HEK293 (cell line): ENCODE measurements around the gene GTF3C5.

Source experiments
- CTCF ChIA-PET: fragments of 350-600 bp; formaldehyde crosslinking; extraction: SDS; loops from one replicate; lab custom pipeline; 2021; ENCODE audit warnings: antibody characterized with exemption; lab: Yijun Ruan, JAX
- POLR2A ChIA-PET: fragments of 300-600 bp; formaldehyde crosslinking; extraction: SDS; loops from one replicate; lab custom pipeline; 2020; ENCODE audit warnings: antibody characterized with exemption, inconsistent platforms; lab: Yijun Ruan, JAX
- H3K27ac ChIP-seq: fragments of 200-500 bp; sonication (Bioruptor generic); 2 replicates; pipeline ENCODE4 v1.5.1; 2014; ENCODE audit warnings: low read depth, low read length, control low read depth, inconsistent platforms; ENCODE audit errors: extremely low read depth
- H3K36me3 ChIP-seq, 2 experiments: fragments of 200-500 bp in 1 of 2; sonication (Bioruptor generic) in 1 of 2; 1 replicate in 1 of 2; 2 replicates in 1 of 2; pipeline ENCODE4 v1.5.1; 2014 to 2017; ENCODE audit warnings: inconsistent platforms in 2 of 2, low read length in 2 of 2; ENCODE audit not compliant: control insufficient read depth in 2 of 2, insufficient read depth in 1 of 2
- H3K4me1 ChIP-seq: fragments of 200-500 bp; sonication (Bioruptor generic); 2 replicates; pipeline ENCODE4 v1.5.1; 2014; ENCODE audit warnings: mild to moderate bottlenecking, low read length, inconsistent platforms; ENCODE audit not compliant: control insufficient read depth, insufficient read depth
- H3K4me3 ChIP-seq: 2 replicates; pipeline ENCODE4 v1.5.1; 2011; ENCODE audit warnings: low read depth, mild to moderate bottlenecking, control low read depth, low read length, moderate library complexity
- H3K9me3 ChIP-seq: fragments of 200-500 bp; sonication (Bioruptor generic); 2 replicates; pipeline ENCODE4 v1.5.1; 2014; ENCODE audit warnings: low read depth, low read length, inconsistent platforms; ENCODE audit not compliant: control insufficient read depth, insufficient read depth
- EGR2 ChIP-seq: fragments of 450-650 bp; formaldehyde crosslinking; IDR thresholded peaks from 2 replicates; pipeline ENCODE4 v1.5.1; 2016; ENCODE audit warnings: low read depth, missing biosample characterization, missing genetic modification characterization
- FEZF1 ChIP-seq: fragments of 450-650 bp; formaldehyde crosslinking; IDR thresholded peaks from 2 replicates; pipeline ENCODE4 v1.5.1; 2016; ENCODE audit warnings: missing biosample characterization, missing genetic modification characterization
- GFI1B ChIP-seq: fragments of 450-650 bp; formaldehyde crosslinking; IDR thresholded peaks from 2 replicates; pipeline ENCODE4 v1.5.1; 2016; ENCODE audit warnings: missing biosample characterization, missing genetic modification characterization
- KLF10 ChIP-seq: fragments of 450-650 bp; IDR thresholded peaks from 2 replicates; pipeline ENCODE4 v1.5.1; 2018; ENCODE audit warnings: missing biosample characterization, mild to moderate bottlenecking, missing genetic modification characterization
- SP2 ChIP-seq: fragments of 450-650 bp; formaldehyde crosslinking; IDR thresholded peaks from 2 replicates; pipeline ENCODE4 v1.5.1; 2016; ENCODE audit warnings: missing biosample characterization, missing genetic modification characterization
- ZBTB8A ChIP-seq: fragments of 450-650 bp; formaldehyde crosslinking; IDR thresholded peaks from 2 replicates; pipeline ENCODE4 v1.5.1; 2016; ENCODE audit warnings: missing biosample characterization, missing genetic modification characterization
- ZIC2 ChIP-seq: fragments of 450-650 bp; formaldehyde crosslinking; IDR thresholded peaks from 2 replicates; pipeline ENCODE4 v1.5.1; 2016; ENCODE audit warnings: missing biosample characterization, missing genetic modification characterization
- ZNF302 ChIP-seq: fragments of 450-650 bp; formaldehyde crosslinking; IDR thresholded peaks from 2 replicates; pipeline ENCODE4 v1.5.1; 2016; ENCODE audit warnings: missing biosample characterization, missing genetic modification characterization, low read depth
- ZNF350 ChIP-seq: fragments of 450-650 bp; formaldehyde crosslinking; IDR thresholded peaks from 2 replicates; pipeline ENCODE4 v1.5.0; 2017; ENCODE audit warnings: missing biosample characterization, mild to moderate bottlenecking, missing genetic modification characterization
- ZNF501 ChIP-seq: fragments of 450-650 bp; formaldehyde crosslinking; IDR thresholded peaks from 2 replicates; pipeline ENCODE4 v1.5.1; 2016; ENCODE audit warnings: missing biosample characterization, missing genetic modification characterization
- ZNF530 ChIP-seq: fragments of 450-650 bp; formaldehyde crosslinking; IDR thresholded peaks from 2 replicates; pipeline ENCODE4 v1.5.1; 2016; ENCODE audit warnings: low read depth, missing biosample characterization, missing genetic modification characterization
- ZNF768 ChIP-seq: fragments of 450-650 bp; formaldehyde crosslinking; IDR thresholded peaks from 2 replicates; pipeline ENCODE4 v1.5.1; 2018; ENCODE audit warnings: missing biosample characterization, mild to moderate bottlenecking, missing genetic modification characterization
- ZNF837 ChIP-seq: fragments of 450-650 bp; formaldehyde crosslinking; IDR thresholded peaks from 2 replicates; pipeline ENCODE4 v1.5.1; 2016; ENCODE audit warnings: missing biosample characterization, missing genetic modification characterization
- ZSCAN30 ChIP-seq: fragments of 450-650 bp; IDR thresholded peaks from 2 replicates; pipeline ENCODE4 v1.5.1; 2018; ENCODE audit warnings: missing biosample characterization, mild to moderate bottlenecking, missing genetic modification characterization, moderate library complexity
- TF ChIP-seq, protein P1 (sequence below): fragments of 450-650 bp; formaldehyde crosslinking; IDR thresholded peaks from 2 replicates; pipeline ENCODE4 v1.5.1; 2016; ENCODE audit warnings: missing biosample characterization, missing genetic modification characterization
- TF ChIP-seq, protein P2 (sequence below): fragments of 450-650 bp; formaldehyde crosslinking; IDR thresholded peaks from 2 replicates; pipeline ENCODE4 v1.5.1; 2016; ENCODE audit warnings: missing biosample characterization, missing genetic modification characterization
- TF ChIP-seq, protein P3 (sequence below): fragments of 450-650 bp; formaldehyde crosslinking; IDR thresholded peaks from 2 replicates; pipeline ENCODE4 v1.5.1; 2016; ENCODE audit warnings: missing biosample characterization, missing genetic modification characterization
- TF ChIP-seq, protein P4 (sequence below): fragments of 450-650 bp; formaldehyde crosslinking; conservative IDR thresholded peaks from 2 replicates; pipeline ENCODE4 v1.5.1; 2016; ENCODE audit warnings: low read depth, missing biosample characterization, missing genetic modification characterization

Gene GTF3C5

DNA sequence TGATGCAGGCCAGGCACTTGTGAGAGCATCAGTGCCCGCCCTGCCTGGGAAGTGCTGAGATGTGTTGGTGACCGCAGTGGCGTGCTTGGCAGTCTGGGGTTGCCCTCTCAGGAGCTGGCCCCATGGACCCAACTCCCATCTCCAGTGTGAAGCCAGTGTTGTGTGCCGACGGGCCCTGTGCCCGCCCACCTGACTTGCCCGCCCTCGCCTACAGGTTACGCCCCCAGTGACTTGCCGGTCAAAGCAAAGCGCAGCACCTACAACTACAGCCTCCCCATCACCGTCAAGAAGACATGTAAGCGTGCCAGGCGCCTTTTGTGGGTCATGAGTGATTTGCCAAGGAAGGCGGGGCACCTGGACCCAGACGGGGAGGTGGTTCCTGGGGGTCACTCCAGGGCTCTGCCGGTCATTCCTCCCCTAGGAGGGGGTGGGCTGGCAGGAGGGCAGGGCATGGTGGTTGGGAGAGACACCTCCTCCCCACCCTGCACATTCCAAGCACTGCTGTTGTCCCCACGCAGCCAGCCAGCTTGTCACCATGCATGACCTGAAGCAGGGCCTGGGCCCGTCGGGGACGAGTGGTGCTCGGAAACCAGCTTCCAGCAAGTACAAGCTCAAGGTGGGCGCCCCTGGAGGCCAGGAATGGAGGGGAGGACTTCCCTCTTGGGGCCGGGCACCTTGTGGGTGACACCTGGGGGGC is 23.5 kb downstream of the GTF3C5 start:
- CTCF ChIA-PET, result interaction anchor here (0.6 to 1.7 kb wide), 4 partner anchors 32 to 93 kb away, joined by 3 to 7 read pairs (median 4); no protein-coding TSS in a partner anchor
- no peaks in the 10 kb centered on the region for H3K9me3 ChIP-seq
- no peak overlapping the region for H3K4me3 ChIP-seq
- no peaks in the 10 kb centered on the region for H3K4me1 ChIP-seq
- H3K36me3 ChIP-seq, result peaks cover 0 to 87% of the 10 kb centered on the region in 2 experiments; a peak in 2 of 3 replicates
- POLR2A ChIA-PET, result no interaction called here
- TF ChIP-seq ZNF501 (tag by site-specific recombination) (no peak), ZNF350 (no peak), ZBTB8A (no peak), KLF10 (tag by site-specific recombination) (no peak), ZSCAN30 (tag by site-specific recombination) (no peak), GFI1B (tag by site-specific recombination) (no peak), ZNF530 (tag by site-specific recombination) (no peak), ZNF768 (no peak), ZNF837 (no peak), SP2 (tag by site-specific recombination) (peak; percentile 8; the same call in 1 of the 2 replicates), EGR2 (tag by site-specific recombination) (peak; percentile 39; the same call in 1 of the 2 replicates)
- TF ChIP-seq, protein P1, sequence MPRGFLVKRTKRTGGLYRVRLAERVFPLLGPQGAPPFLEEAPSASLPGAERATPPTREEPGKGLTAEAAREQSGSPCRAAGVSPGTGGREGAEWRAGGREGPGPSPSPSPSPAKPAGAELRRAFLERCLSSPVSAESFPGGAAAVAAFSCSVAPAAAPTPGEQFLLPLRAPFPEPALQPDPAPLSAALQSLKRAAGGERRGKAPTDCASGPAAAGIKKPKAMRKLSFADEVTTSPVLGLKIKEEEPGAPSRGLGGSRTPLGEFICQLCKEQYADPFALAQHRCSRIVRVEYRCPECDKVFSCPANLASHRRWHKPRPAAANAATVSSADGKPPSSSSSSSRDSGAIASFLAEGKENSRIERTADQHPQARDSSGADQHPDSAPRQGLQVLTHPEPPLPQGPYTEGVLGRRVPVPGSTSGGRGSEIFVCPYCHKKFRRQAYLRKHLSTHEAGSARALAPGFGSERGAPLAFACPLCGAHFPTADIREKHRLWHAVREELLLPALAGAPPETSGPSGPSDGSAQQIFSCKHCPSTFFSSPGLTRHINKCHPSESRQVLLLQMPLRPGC (tag by site-specific recombination), result no peak
- TF ChIP-seq, protein P2, sequence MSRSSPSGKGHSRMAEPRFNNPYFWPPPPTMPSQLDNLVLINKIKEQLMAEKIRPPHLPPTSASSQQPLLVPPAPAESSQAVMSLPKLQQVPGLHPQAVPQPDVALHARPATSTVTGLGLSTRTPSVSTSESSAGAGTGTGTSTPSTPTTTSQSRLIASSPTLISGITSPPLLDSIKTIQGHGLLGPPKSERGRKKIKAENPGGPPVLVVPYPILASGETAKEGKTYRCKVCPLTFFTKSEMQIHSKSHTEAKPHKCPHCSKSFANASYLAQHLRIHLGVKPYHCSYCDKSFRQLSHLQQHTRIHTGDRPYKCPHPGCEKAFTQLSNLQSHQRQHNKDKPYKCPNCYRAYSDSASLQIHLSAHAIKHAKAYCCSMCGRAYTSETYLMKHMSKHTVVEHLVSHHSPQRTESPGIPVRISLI, result no peak
- TF ChIP-seq, protein P3, sequence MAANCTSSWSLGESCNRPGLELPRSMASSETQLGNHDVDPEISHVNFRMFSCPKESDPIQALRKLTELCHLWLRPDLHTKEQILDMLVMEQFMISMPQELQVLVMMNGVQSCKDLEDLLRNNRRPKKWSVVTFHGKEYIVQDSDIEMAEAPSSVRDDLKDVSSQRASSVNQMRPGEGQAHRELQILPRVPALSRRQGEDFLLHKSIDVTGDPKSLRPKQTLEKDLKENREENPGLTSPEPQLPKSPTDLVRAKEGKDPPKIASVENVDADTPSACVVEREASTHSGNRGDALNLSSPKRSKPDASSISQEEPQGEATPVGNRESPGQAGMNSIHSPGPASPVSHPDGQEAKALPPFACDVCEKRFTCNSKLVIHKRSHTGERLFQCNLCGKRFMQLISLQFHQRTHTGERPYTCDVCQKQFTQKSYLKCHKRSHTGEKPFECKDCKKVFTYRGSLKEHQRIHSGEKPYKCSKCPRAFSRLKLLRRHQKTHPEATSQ (tag by site-specific recombination), result no peak
- H3K27ac ChIP-seq, result no peak overlapping the region

DNA sequence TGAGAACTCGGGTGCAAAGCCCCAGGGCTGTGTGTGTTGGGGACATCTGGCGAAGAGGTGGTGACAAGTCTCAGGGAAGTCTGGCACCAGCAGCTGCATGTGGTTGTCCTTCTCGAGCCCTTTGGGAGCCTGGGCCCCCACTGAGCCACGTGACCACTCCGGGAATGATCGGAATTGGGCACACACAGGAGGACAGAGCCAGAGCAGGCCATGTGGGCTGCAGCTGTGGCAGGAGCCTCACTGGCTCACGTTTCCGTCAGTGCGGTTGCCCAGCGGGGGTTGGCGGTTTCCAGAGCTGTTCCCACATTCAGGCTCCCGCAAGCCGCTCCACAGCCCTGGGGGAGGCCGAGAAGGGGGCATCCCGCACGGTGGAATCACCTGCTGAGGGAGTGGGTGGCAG is 24.2 kb downstream of the GTF3C5 start:
- no peak overlapping the region for H3K27ac ChIP-seq
- ChIA-PET POLR2A (no interaction called here), CTCF (interaction anchor here (0.6 to 1.1 kb wide), 2 partner anchors 32 to 93 kb away, joined by 3 read pairs; no protein-coding TSS in a partner anchor)
- peaks cover 4% of the 10 kb centered on the region; the same call in 1 of the 2 replicates for H3K4me1 ChIP-seq
- H3K36me3 ChIP-seq, result peaks cover 0 to 81% of the 10 kb centered on the region in 2 experiments; a peak in 2 of 3 replicates
- no peaks in the 10 kb centered on the region for H3K9me3 ChIP-seq
- H3K4me3 ChIP-seq, result no peak overlapping the region
- TF ChIP-seq, protein P4, sequence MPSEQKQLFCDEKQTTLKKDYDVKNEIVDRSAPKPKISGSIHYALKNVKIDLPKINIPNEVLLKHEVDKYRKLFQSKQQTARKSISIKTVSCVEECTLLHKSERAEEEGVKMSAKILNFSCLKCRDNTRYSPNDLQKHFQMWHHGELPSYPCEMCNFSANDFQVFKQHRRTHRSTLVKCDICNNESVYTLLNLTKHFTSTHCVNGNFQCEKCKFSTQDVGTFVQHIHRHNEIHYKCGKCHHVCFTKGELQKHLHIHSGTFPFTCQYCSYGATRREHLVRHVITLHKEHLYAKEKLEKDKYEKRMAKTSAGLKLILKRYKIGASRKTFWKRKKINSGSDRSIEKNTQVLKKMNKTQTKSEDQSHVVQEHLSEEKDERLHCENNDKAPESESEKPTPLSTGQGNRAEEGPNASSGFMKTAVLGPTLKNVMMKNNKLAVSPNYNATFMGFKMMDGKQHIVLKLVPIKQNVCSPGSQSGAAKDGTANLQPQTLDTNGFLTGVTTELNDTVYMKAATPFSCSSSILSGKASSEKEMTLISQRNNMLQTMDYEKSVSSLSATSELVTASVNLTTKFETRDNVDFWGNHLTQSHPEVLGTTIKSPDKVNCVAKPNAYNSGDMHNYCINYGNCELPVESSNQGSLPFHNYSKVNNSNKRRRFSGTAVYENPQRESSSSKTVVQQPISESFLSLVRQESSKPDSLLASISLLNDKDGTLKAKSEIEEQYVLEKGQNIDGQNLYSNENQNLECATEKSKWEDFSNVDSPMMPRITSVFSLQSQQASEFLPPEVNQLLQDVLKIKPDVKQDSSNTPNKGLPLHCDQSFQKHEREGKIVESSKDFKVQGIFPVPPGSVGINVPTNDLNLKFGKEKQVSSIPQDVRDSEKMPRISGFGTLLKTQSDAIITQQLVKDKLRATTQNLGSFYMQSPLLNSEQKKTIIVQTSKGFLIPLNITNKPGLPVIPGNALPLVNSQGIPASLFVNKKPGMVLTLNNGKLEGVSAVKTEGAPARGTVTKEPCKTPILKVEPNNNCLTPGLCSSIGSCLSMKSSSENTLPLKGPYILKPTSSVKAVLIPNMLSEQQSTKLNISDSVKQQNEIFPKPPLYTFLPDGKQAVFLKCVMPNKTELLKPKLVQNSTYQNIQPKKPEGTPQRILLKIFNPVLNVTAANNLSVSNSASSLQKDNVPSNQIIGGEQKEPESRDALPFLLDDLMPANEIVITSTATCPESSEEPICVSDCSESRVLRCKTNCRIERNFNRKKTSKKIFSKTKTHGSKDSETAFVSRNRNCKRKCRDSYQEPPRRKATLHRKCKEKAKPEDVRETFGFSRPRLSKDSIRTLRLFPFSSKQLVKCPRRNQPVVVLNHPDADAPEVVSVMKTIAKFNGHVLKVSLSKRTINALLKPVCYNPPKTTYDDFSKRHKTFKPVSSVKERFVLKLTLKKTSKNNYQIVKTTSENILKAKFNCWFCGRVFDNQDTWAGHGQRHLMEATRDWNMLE (tag by site-specific recombination), result no peak
- TF ChIP-seq ZIC2 (tag by site-specific recombination), result peak; percentile 71
- TF ChIP-seq ZNF302, result no peak
- no peak for TF ChIP-seq FEZF1 (tag by site-specific recombination)
